Gastrocnemius medialis (tissue), 4 donors: ENCODE results near the gene PXN. TPM values are rescaled to one million over a fixed set of nuclear protein-coding genes. Genes with fewer than 3 reads are reported as not detected.
A peak's percentile ranks its signal among the peaks of the same experiment; 100 is the strongest.

Experiments
- ATAC-seq, 2 donors: fragments of 150-250 bp; one replicate each; pipeline ENCODE4 v1.9.1; 2016
- DNase-seq, 2 donors: peaks; one replicate each; pipeline ENCODE4 v3.0.0-alpha.2; 2019
- H3K27ac ChIP-seq, 4 donors: fragments of 200-600 bp; sonication (generic); 1 replicate in 1 of 4; 2 replicates in 3 of 4; pipeline ENCODE4 v1.5.1; 2016 to 2018; ENCODE audit warnings: mild to moderate bottlenecking in 2 of 4, moderate library complexity in 1 of 4
- H3K27me3 ChIP-seq, 3 donors: fragments of 200-600 bp; sonication (generic) in 2 of 3; 1 replicate in 1 of 3; 2 replicates in 2 of 3; pipeline versions ENCODE4 v1.5.1 to v1.6.0; 2016 to 2019; ENCODE audit warnings: mild to moderate bottlenecking in 1 of 3, moderate library complexity in 1 of 3
- H3K36me3 ChIP-seq, 2 donors: fragments of 200-600 bp; sonication (generic) in 1 of 2; one replicate each; pipeline ENCODE4 v1.5.1; 2017 to 2018
- H3K4me1 ChIP-seq, 2 donors: fragments of 200-600 bp; sonication (generic) in 1 of 2; one replicate each; pipeline ENCODE4 v1.5.1; 2016 to 2017; ENCODE audit warnings: mild to moderate bottlenecking in 2 of 2
- H3K4me3 ChIP-seq, 4 donors: fragments of 200-600 bp; sonication (generic) in 3 of 4; 1 replicate in 1 of 4; 2 replicates in 3 of 4; pipeline ENCODE4 v1.5.1; 2016 to 2019; ENCODE audit warnings: mild to moderate bottlenecking in 2 of 4
- H3K9me3 ChIP-seq, 3 donors: fragments of 200-600 bp; sonication (generic) in 2 of 3; 1 replicate in 1 of 3; 2 replicates in 2 of 3; pipeline ENCODE4 v1.5.1; 2016 to 2019
- CTCF ChIP-seq, 5 experiments: fragments of 450-650 bp in 3 of 5; fragments of 200-600 bp in 2 of 5; sonication (generic) in 2 of 5; IDR thresholded peaks in 4 of 5; conservative IDR thresholded peaks in 1 of 5; 1 replicate in 4 of 5; 2 replicates in 1 of 5; pipeline ENCODE4 v1.5.1; 2016 to 2019; ENCODE audit warnings: antibody characterized with exemption in 5 of 5, mild to moderate bottlenecking in 3 of 5, moderate library complexity in 3 of 5
- POLR2A ChIP-seq, 2 donors: fragments of 450-650 bp; IDR thresholded peaks; one replicate each; pipeline ENCODE4 v1.6.1; 2017; ENCODE audit warnings: antibody characterized with exemption in 2 of 2, mild to moderate bottlenecking in 2 of 2, moderate library complexity in 2 of 2
- in situ Hi-C, 4 donors: fragments of 200-750 bp; cut with MboI; loops; one replicate each; pipeline versions ENCODE4 v1.15.0 to v1.8.0; 2017; ENCODE audit warnings: low sequenced_read_pairs in 4 of 4
- intact Hi-C: fragments of 100-400 bp; cut with DNase I; formaldehyde crosslinking; loops from one replicate; pipeline ENCODE4 v1.15.1; 2023; ENCODE audit warnings: low total_unique reads
- total RNA-seq, 4 donors: library from RNA; depleted of rRNA; stranded (reverse); fragments of >200 nt; gene quantifications; one replicate each; pipeline versions ENCODE4 v1.1.0 to v1.2.3, GENCODE V29; 2016

The PXN gene
- total RNA-seq, 4 donors from 2014 or later = 48.8 to 102 (median 77.9) TPM

GRCh38 chr12:120234643-120235368 is 30.7 kb downstream of the PXN start:
- no peaks in the 10 kb centered on the region for H3K27me3 ChIP-seq
- H3K27ac ChIP-seq = peak overlapping the region; percentile 97 to 99 (median 98)
- peak overlapping the region; percentile 13 to 25 (median 20) for H3K4me3 ChIP-seq
- intact Hi-C loops (no loop called here), in situ Hi-C loops (no loop called here)
- no peaks in the 10 kb centered on the region for H3K36me3 ChIP-seq
- H3K9me3 ChIP-seq = no peaks in the 10 kb centered on the region
- H3K4me1 ChIP-seq = peaks cover 100% of the 10 kb centered on the region in 2 donors
- TF ChIP-seq CTCF (IDR thresholded peaks at IDR 0.05 in 4 of 5, conservative IDR thresholded peaks at IDR 0.05 in 1 of 5) (peak; percentile 36 to 71 (median 69)), POLR2A (IDR thresholded peaks at IDR 0.05) (peak; percentile 58 to 64)
- DNase-seq (peak; percentile 96 to 99), ATAC-seq (peak; percentile 61 to 77)

GRCh38 chr12:120231316-120232011 is 34.1 kb downstream of the PXN start:
- H3K9me3 ChIP-seq = no peaks in the 10 kb centered on the region
- peak overlapping the region; percentile 97 to 99 (median 98) for H3K27ac ChIP-seq
- intact Hi-C loops = no loop called here
- peaks cover 93 to 94% of the 10 kb centered on the region in 2 donors for H3K4me1 ChIP-seq
- DNase-seq (peak in 1 of 2 donors; percentile 84), ATAC-seq (peak in 1 of 2 donors; percentile 18)
- TF ChIP-seq POLR2A (IDR thresholded peaks at IDR 0.05) (no peak), CTCF (IDR thresholded peaks at IDR 0.05 in 4 of 5, conservative IDR thresholded peaks at IDR 0.05 in 1 of 5) (peak in 1 of 5 experiments; percentile 12)
- peak overlapping the region in 2 of 4 donors; percentile 26 to 27 for H3K4me3 ChIP-seq
- in situ Hi-C loops = no loop called here
- H3K36me3 ChIP-seq = no peaks in the 10 kb centered on the region
- H3K27me3 ChIP-seq = no peaks in the 10 kb centered on the region

GRCh38 chr12:120230974-120231315 is 34.6 kb downstream of the PXN start:
- H3K27me3 ChIP-seq = no peaks in the 10 kb centered on the region
- TF ChIP-seq POLR2A (IDR thresholded peaks at IDR 0.05) (peak in 1 of 2 donors; percentile 5), CTCF (IDR thresholded peaks at IDR 0.05 in 4 of 5, conservative IDR thresholded peaks at IDR 0.05 in 1 of 5) (no peak)
- in situ Hi-C loops (no loop called here), intact Hi-C loops (loop anchor here (1.0 kb wide), 1 partner anchor 60 kb away; the partner anchor contains the start of gene RNU4-2)
- peak overlapping the region in 3 of 4 donors; percentile 3 to 27 (median 26) for H3K4me3 ChIP-seq
- ATAC-seq = no peak
- DNase-seq = no peak
- no peaks in the 10 kb centered on the region for H3K36me3 ChIP-seq
- H3K4me1 ChIP-seq = peaks cover 93 to 94% of the 10 kb centered on the region in 2 donors
- peak overlapping the region; percentile 97 to 99 (median 98) for H3K27ac ChIP-seq
- H3K9me3 ChIP-seq = no peaks in the 10 kb centered on the region

- peak overlapping the region; percentile 97 to 99 (median 98) for H3K27ac ChIP-seq
- no peaks in the 10 kb centered on the region for H3K36me3 ChIP-seq
- H3K4me1 ChIP-seq = peaks cover 93 to 94% of the 10 kb centered on the region in 2 donors
- H3K9me3 ChIP-seq = no peaks in the 10 kb centered on the region
- DNase-seq = peak; percentile 92 to 97
- intact Hi-C loops (loop anchor here (1.0 kb wide), 1 partner anchor 61 kb away; the partner anchor contains the start of gene RNU4-2), in situ Hi-C loops (no loop called here)
- TF ChIP-seq CTCF (IDR thresholded peaks at IDR 0.05 in 4 of 5, conservative IDR thresholded peaks at IDR 0.05 in 1 of 5) (no peak), POLR2A (IDR thresholded peaks at IDR 0.05) (peak; percentile 41 to 57)
- ATAC-seq = peak; percentile 63 to 72
- no peaks in the 10 kb centered on the region for H3K27me3 ChIP-seq
- H3K4me3 ChIP-seq = peak overlapping the region; percentile 25 to 29 (median 26)
Observed at GRCh38 chr12:120230326-120230973, 35.1 kb downstream of the PXN start.
